IPS DF 6.9 (cell line): Measurements from ENCODE around the gene EEF1AKMT4.
"Not testable (repeated sequence)": the region's sequence is repeated elsewhere in the genome, so short reads cannot be mapped to it uniquely, and the experiment has no call there.

ENCODE experiments used
- DNase-seq: peaks from one replicate; pipeline ENCODE4 v3.0.0-alpha.2; 2013; ENCODE audit warnings: low read depth, low spot score
- H3K27ac ChIP-seq: one replicate; pipeline ENCODE4 v1.5.1; 2013; ENCODE audit warnings: low read length, control low read depth
- H3K27me3 ChIP-seq: 2 replicates; pipeline ENCODE4 v1.6.1; 2013; ENCODE audit warnings: mild to moderate bottlenecking, low read length; ENCODE audit not compliant: control insufficient read depth, insufficient read depth
- H3K36me3 ChIP-seq: 2 replicates; pipeline ENCODE4 v1.6.1; 2013; ENCODE audit warnings: low read length; ENCODE audit not compliant: control insufficient read depth, insufficient read depth
- H3K4me1 ChIP-seq: 2 replicates; pipeline ENCODE4 v1.6.1; 2013; ENCODE audit warnings: low read length; ENCODE audit not compliant: control insufficient read depth, insufficient read depth
- H3K4me3 ChIP-seq: 2 replicates; pipeline ENCODE4 v1.5.1; 2013; ENCODE audit warnings: mild to moderate bottlenecking, low read length
- H3K9me3 ChIP-seq: 2 replicates; pipeline ENCODE4 v1.6.1; 2013; ENCODE audit warnings: low read length, inconsistent platforms; ENCODE audit not compliant: control insufficient read depth, insufficient read depth
- WGBS: extraction: QIAGEN DNeasy Blood & Tissue Kit; methylation state at CpG from one replicate; pipeline ENCODE4 v1.1.7; 2013; ENCODE audit warnings: mixed read lengths, missing lambda C conversion rate; ENCODE audit not compliant: insufficient read length, insufficient coverage; 5-methylcytosine and 5-hydroxymethylcytosine counted together

Gene EEF1AKMT4

GRCh38 chr3:184260724-184261269 is 11.3 kb downstream of the EEF1AKMT4 start:
- no peaks in the 10 kb centered on the region for H3K9me3 ChIP-seq
- H3K36me3 ChIP-seq, result no peaks in the 10 kb centered on the region
- peak overlapping the region; percentile 88; the same call in 1 of the 2 replicates for H3K4me3 ChIP-seq
- H3K27me3 ChIP-seq, result peaks cover 14% of the 10 kb centered on the region; the same call in 1 of the 2 replicates
- no peak for DNase-seq
- no CpG with 5 or more reads among the region's 49 CpGs for WGBS
- H3K4me1 ChIP-seq, result 0 out of 2 replicates have a peak, but pooled peaks cover 3% of the 10 kb centered on the region
- H3K27ac ChIP-seq, result no peak overlapping the region

GRCh38 chr3:184261270-184261853 is 11.9 kb downstream of the EEF1AKMT4 start, which contains the start of gene CAMK2N2:
Gene CAMK2N2, minus strand, starts transcription at chr3:184261553. Its CDS starts 268 bp downstream, at chr3:184261285.
- no peaks in the 10 kb centered on the region for H3K36me3 ChIP-seq
- H3K9me3 ChIP-seq, result no peaks in the 10 kb centered on the region
- 0 out of 2 replicates have a peak, but pooled peaks cover 3% of the 10 kb centered on the region for H3K4me1 ChIP-seq
- DNase-seq, result no peak
- peaks cover 14% of the 10 kb centered on the region; the same call in 1 of the 2 replicates for H3K27me3 ChIP-seq
- no peak within 1 kb of the TSS for H3K27ac ChIP-seq
- WGBS, result no CpG with 5 or more reads among the region's 67 CpGs
- H3K4me3 ChIP-seq, result peak within 1 kb of the TSS; percentile 88; the same call in 1 of the 2 replicates

GRCh38 chr3:184261854-184262763 is 12.6 kb downstream of the EEF1AKMT4 start:
- H3K27ac ChIP-seq, result no peak overlapping the region
- H3K9me3 ChIP-seq, result no peaks in the 10 kb centered on the region
- peak overlapping the region; percentile 88; the same call in 1 of the 2 replicates for H3K4me3 ChIP-seq
- WGBS, result no CpG with 5 or more reads among the region's 66 CpGs
- H3K27me3 ChIP-seq, result peaks cover 14% of the 10 kb centered on the region; the same call in 1 of the 2 replicates
- 0 out of 2 replicates have a peak, but pooled peaks cover 3% of the 10 kb centered on the region for H3K4me1 ChIP-seq
- DNase-seq, result no peak
- H3K36me3 ChIP-seq, result no peaks in the 10 kb centered on the region

- no peaks in the 10 kb centered on the region for H3K36me3 ChIP-seq
- DNase-seq, result no peak
- no CpG with 5 or more reads among the region's 15 CpGs for WGBS
- 0 out of 2 replicates have a peak, but pooled peaks cover 3% of the 10 kb centered on the region for H3K4me1 ChIP-seq
- H3K4me3 ChIP-seq, result peak overlapping the region; percentile 88; the same call in 1 of the 2 replicates
- peaks cover 14% of the 10 kb centered on the region; the same call in 1 of the 2 replicates for H3K27me3 ChIP-seq
- no peaks in the 10 kb centered on the region for H3K9me3 ChIP-seq
- no peak overlapping the region for H3K27ac ChIP-seq
Observed at GRCh38 chr3:184262764-184263179, 13.3 kb downstream of the EEF1AKMT4 start.

- not testable (repeated sequence) for H3K9me3 ChIP-seq, H3K36me3 ChIP-seq, DNase-seq, H3K4me3 ChIP-seq, H3K27ac ChIP-seq, H3K27me3 ChIP-seq, H3K4me1 ChIP-seq
- WGBS, result no CpG with 5 or more reads among the region's 1 CpG
Observed at GRCh38 chr3:184267249-184267648, 17.8 kb downstream of the EEF1AKMT4 start.

- Histone ChIP-seq H3K4me1 (peaks cover 2% of the 10 kb centered on the region; the same call in 1 of the 2 replicates), H3K27me3 (peaks cover 6% of the 10 kb centered on the region), H3K27ac (no peak overlapping the region), H3K36me3 (no peaks in the 10 kb centered on the region), H3K4me3 (no peak overlapping the region), H3K9me3 (no peaks in the 10 kb centered on the region)
- no peak for DNase-seq
- no CpG with 5 or more reads among the region's 1 CpG for WGBS
Observed at GRCh38 chr3:184272269-184272668, 22.8 kb downstream of the EEF1AKMT4 start.

- Histone ChIP-seq H3K4me1 (peaks cover 2% of the 10 kb centered on the region; the same call in 1 of the 2 replicates), H3K4me3 (peak overlapping the region; percentile 34; the same call in 1 of the 2 replicates), H3K27ac (no peak overlapping the region), H3K9me3 (no peaks in the 10 kb centered on the region), H3K27me3 (peaks cover 6% of the 10 kb centered on the region), H3K36me3 (no peaks in the 10 kb centered on the region)
- no peak for DNase-seq
- no CpG with 5 or more reads among the region's 12 CpGs for WGBS
Observed at GRCh38 chr3:184275381-184275701, 25.9 kb downstream of the EEF1AKMT4 start.

- Histone ChIP-seq H3K4me1 (peaks cover 2% of the 10 kb centered on the region; the same call in 1 of the 2 replicates), H3K27ac (no peak within 1 kb of the TSS), H3K4me3 (peak within 1 kb of the TSS; percentile 34; the same call in 1 of the 2 replicates), H3K27me3 (peaks cover 6% of the 10 kb centered on the region), H3K9me3 (no peaks in the 10 kb centered on the region), H3K36me3 (no peaks in the 10 kb centered on the region)
- no peak for DNase-seq
- no CpG with 5 or more reads among the region's 65 CpGs for WGBS
Observed at GRCh38 chr3:184275961-184276910, 26.8 kb downstream of the EEF1AKMT4 start, which contains the start of gene ECE2. Gene ECE2, plus strand, starts transcription at chr3:184276022. Its CDS starts 132 bp downstream, at chr3:184276154.

- WGBS, result no CpG with 5 or more reads among the region's 6 CpGs
- peaks cover 6% of the 10 kb centered on the region for H3K27me3 ChIP-seq
- no peaks in the 10 kb centered on the region for H3K9me3 ChIP-seq
- no peak overlapping the region for H3K27ac ChIP-seq
- DNase-seq, result no peak
- H3K36me3 ChIP-seq, result no peaks in the 10 kb centered on the region
- no peak overlapping the region for H3K4me3 ChIP-seq
- peaks cover 2% of the 10 kb centered on the region; the same call in 1 of the 2 replicates for H3K4me1 ChIP-seq
Observed at GRCh38 chr3:184277366-184277765, 27.9 kb downstream of the EEF1AKMT4 start.
